Heart left ventricle (tissue), 16 donors: ENCODE data around the gene HCST. TPM values are rescaled to one million over a fixed set of nuclear protein-coding genes. Genes with fewer than 3 reads are reported as not detected.

Source experiments
- ATAC-seq, 4 donors: fragments of 200-7000 bp; cut with Tn5 transposase; one replicate each; pipeline ENCODE4 v1.9.1; 2020 to 2022; ENCODE audit warnings: moderate library complexity in 4 of 4, mild to moderate bottlenecking in 3 of 4, moderate number of reproducible peaks in 1 of 4
- DNase-seq, 5 donors: peaks; one replicate each; pipeline ENCODE4 v3.0.0-alpha.2; 2020
- H3K27ac ChIP-seq, 12 donors: fragments of 200-600 bp; sonication (generic) in 4 of 12; one replicate each; pipeline versions ENCODE4 v1.5.0 to v1.8.0; 2016 to 2022; ENCODE audit warnings: mild to moderate bottlenecking in 2 of 12
- H3K27me3 ChIP-seq, 9 donors: fragments of 200-600 bp; sonication (generic) in 2 of 9; one replicate each; pipeline versions ENCODE4 v1.5.1 to v1.8.0; 2016 to 2022; ENCODE audit warnings: mild to moderate bottlenecking in 3 of 9
- H3K36me3 ChIP-seq, 9 donors: fragments of 200-600 bp; sonication (generic) in 2 of 9; one replicate each; pipeline versions ENCODE4 v1.5.0 to v1.8.0; 2018 to 2022; ENCODE audit warnings: mild to moderate bottlenecking in 2 of 9
- H3K4me1 ChIP-seq, 12 donors: fragments of 200-600 bp; sonication (generic) in 4 of 12; one replicate each; pipeline versions ENCODE4 v1.5.0 to v1.8.0; 2016 to 2022; ENCODE audit warnings: mild to moderate bottlenecking in 3 of 12
- H3K4me3 ChIP-seq, 12 donors: fragments of 200-600 bp; sonication (generic) in 4 of 12; one replicate each; pipeline versions ENCODE4 v1.5.0 to v1.8.0; 2017 to 2022; ENCODE audit warnings: mild to moderate bottlenecking in 9 of 12, moderate library complexity in 4 of 12
- H3K9me3 ChIP-seq, 12 donors: fragments of 200-600 bp; sonication (generic) in 4 of 12; one replicate each; pipeline versions ENCODE4 v1.5.0 to v1.8.0; 2016 to 2022; ENCODE audit warnings: mild to moderate bottlenecking in 1 of 12
- POLR2A ChIP-seq, 2 donors: fragments of 450-650 bp; IDR thresholded peaks; one replicate each; pipeline ENCODE4 v1.6.1; 2017; ENCODE audit warnings: antibody characterized with exemption in 2 of 2, mild to moderate bottlenecking in 2 of 2, moderate library complexity in 2 of 2
- whole genome bisulfite sequencing, 4 donors: extraction: QIAGEN DNeasy Blood & Tissue Kit in 2 of 4; methylation state at CpG; one replicate each; pipeline versions ENCODE4 v1.1.5 to v1.1.7; 2013 to 2018; 5-methylcytosine and 5-hydroxymethylcytosine counted together
- intact Hi-C, 10 donors: fragments of 100-400 bp; cut with DNase I; formaldehyde crosslinking; loops; one replicate each; pipeline versions ENCODE4 v1.11.1 to v1.14.2; 2022
- polyA plus RNA-seq, 2 donors: library from polyadenylated mRNA; stranded (reverse); fragments of 200-250 nt; gene quantifications; one replicate each; pipeline ENCODE4 v1.2.3, GENCODE V29; 2013
- total RNA-seq, 9 donors: library from RNA; depleted of rRNA in 2 of 9; stranded (reverse); fragments of >200 nt in 2 of 9; fragmentation: NEBNext Ultra II Directional in 3 of 9; extraction: Animal tissue kit (Norgen Biotek cat#: 25700) in 3 of 9; gene quantifications; one replicate each; pipeline versions ENCODE4 v1.1.0 to v1.2.4, GENCODE V29; 2016 to 2023
- TF ChIP-seq, protein P1 (sequence below), 12 donors: fragments of 200-600 bp; sonication (generic) in 4 of 12; IDR thresholded peaks; one replicate each; pipeline versions ENCODE4 v1.5.0 to v1.8.0; 2018 to 2022; ENCODE audit warnings: antibody characterized with exemption in 12 of 12, mild to moderate bottlenecking in 5 of 12
- donor health status: ischemic (EF 13 %, LVEDD 7.1; RV severe dilation, severe dysfunction).
- donor health status: healthy with polysubstance abuse.
- donor health status: DM: no; HTN: yes; CAD: no.
- donor health status: DM: no; HTN: no; CAD: no.
- donor health status: ischemic (EF 25% LVEDD 6.9; RV normal size, moderate dysfunction).
- donor health status: ischemic (EF 25% LVEDD 5.7; RV mildly dilated, moderate dysfunction).
- donor health status: healthy.
- donor health status: DM: yes; HTN: yes; CAD: no.
- donor health status: ischemic (EF 35%, LVEDD 5.7; RV mildly dilated, moderate dysfunction).
- donor health status: nonischemic (EF 11% LVEDD 7.7; RV severe dilation, severe dysfunction).
- donor health status: DM: yes; HTN: yes; CAD: no.
- donor health status: PGD.
- donor health status: ischemic (EF 29% LVEDD 5.4; RV normal size, mild dysfunction).
- donor health status: nonischemic (EF 23%, LVEDD 6.1; RV moderate dilation, normal function).

The HCST gene
- total and polyA plus RNA-seq, 11 donors, result 2.3 to 31.7 (median 4.7) TPM; not detected in 1

GRCh38 chr19:35911790-35912189 is 9.5 kb downstream of the HCST start:
- no peak for DNase-seq
- H3K9me3 ChIP-seq, result no peaks in the 10 kb centered on the region
- intact Hi-C loops, result no loop called here
- H3K4me1 ChIP-seq, result peaks cover 0 to 45% (median 0%) of the 10 kb centered on the region in 12 donors
- ATAC-seq, result no peak
- TF ChIP-seq, protein P1, sequence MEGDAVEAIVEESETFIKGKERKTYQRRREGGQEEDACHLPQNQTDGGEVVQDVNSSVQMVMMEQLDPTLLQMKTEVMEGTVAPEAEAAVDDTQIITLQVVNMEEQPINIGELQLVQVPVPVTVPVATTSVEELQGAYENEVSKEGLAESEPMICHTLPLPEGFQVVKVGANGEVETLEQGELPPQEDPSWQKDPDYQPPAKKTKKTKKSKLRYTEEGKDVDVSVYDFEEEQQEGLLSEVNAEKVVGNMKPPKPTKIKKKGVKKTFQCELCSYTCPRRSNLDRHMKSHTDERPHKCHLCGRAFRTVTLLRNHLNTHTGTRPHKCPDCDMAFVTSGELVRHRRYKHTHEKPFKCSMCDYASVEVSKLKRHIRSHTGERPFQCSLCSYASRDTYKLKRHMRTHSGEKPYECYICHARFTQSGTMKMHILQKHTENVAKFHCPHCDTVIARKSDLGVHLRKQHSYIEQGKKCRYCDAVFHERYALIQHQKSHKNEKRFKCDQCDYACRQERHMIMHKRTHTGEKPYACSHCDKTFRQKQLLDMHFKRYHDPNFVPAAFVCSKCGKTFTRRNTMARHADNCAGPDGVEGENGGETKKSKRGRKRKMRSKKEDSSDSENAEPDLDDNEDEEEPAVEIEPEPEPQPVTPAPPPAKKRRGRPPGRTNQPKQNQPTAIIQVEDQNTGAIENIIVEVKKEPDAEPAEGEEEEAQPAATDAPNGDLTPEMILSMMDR (IDR thresholded peaks at IDR 0.05), result no peak
- no peak for TF ChIP-seq POLR2A (IDR thresholded peaks at IDR 0.05)
- H3K27me3 ChIP-seq, result peaks cover 0 to 6% (median 0%) of the 10 kb centered on the region in 9 donors
- H3K27ac ChIP-seq, result peak overlapping the region in 1 of 12 donors; percentile 18
- no peak overlapping the region for H3K4me3 ChIP-seq
- 60 to 70% (median 67%) methylated on average over 5 of the region's 5 CpGs for WGBS, 4 donors
- no peaks in the 10 kb centered on the region for H3K36me3 ChIP-seq

- Histone ChIP-seq H3K4me1 (peaks cover 0 to 42% (median 0%) of the 10 kb centered on the region in 12 donors), H3K4me3 (peak overlapping the region in 1 of 12 donors; percentile 7), H3K36me3 (no peaks in the 10 kb centered on the region), H3K27me3 (peaks cover 0 to 6% (median 0%) of the 10 kb centered on the region in 9 donors), H3K27ac (peak overlapping the region in 1 of 12 donors; percentile 63), H3K9me3 (no peaks in the 10 kb centered on the region)
- ATAC-seq (no peak), DNase-seq (no peak)
- intact Hi-C loops, result no loop called here
- TF ChIP-seq, protein P1 (IDR thresholded peaks at IDR 0.05), result no peak
- TF ChIP-seq POLR2A (IDR thresholded peaks at IDR 0.05), result no peak
- WGBS, 4 donors, result 64 to 70% (median 64%) methylated on average over 7 of the region's 7 CpGs
Observed at GRCh38 chr19:35913589-35913988, 11.3 kb downstream of the HCST start.

DNA sequence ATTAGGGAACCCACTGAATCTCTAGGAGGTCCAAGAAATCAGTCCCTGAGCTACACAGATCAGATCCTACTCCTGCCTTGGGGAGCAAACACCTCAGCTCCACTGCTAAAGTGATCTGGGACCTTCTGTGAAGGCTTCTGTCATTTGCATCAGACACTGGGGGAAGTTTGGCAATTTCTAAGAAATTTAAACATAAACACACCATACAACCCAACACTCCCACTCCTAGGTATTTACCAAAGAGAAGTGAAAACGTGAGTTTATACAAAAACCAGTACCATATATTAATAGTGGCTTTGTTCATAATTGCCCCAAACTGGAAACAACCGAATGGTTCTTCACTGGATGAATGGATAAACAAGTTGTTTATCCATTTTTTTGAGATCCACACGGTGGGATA is 13.1 kb downstream of the HCST start:
- Histone ChIP-seq H3K4me3 (no peak overlapping the region), H3K36me3 (no peaks in the 10 kb centered on the region), H3K4me1 (peaks cover 0 to 39% (median 0%) of the 10 kb centered on the region in 12 donors), H3K27me3 (no peaks in the 10 kb centered on the region), H3K27ac (peak overlapping the region in 1 of 12 donors; percentile 21), H3K9me3 (no peaks in the 10 kb centered on the region)
- intact Hi-C loops, result no loop called here
- DNase-seq (no peak), ATAC-seq (no peak)
- no peak for TF ChIP-seq POLR2A (IDR thresholded peaks at IDR 0.05)
- TF ChIP-seq, protein P1 (IDR thresholded peaks at IDR 0.05), result no peak
- 62 to 72% (median 70%) methylated on average over 3 of the region's 3 CpGs for WGBS, 4 donors

GRCh38 chr19:35919306-35919705 is 17.0 kb downstream of the HCST start:
- Histone ChIP-seq H3K36me3 (no peaks in the 10 kb centered on the region), H3K9me3 (no peaks in the 10 kb centered on the region), H3K27ac (no peak overlapping the region), H3K4me1 (peaks cover 0 to 6% (median 0%) of the 10 kb centered on the region in 12 donors), H3K27me3 (no peaks in the 10 kb centered on the region), H3K4me3 (no peak overlapping the region)
- DNase-seq (no peak), ATAC-seq (no peak)
- intact Hi-C loops, result no loop called here
- no peak for TF ChIP-seq POLR2A (IDR thresholded peaks at IDR 0.05)
- TF ChIP-seq, protein P1 (IDR thresholded peaks at IDR 0.05), result no peak
- 88 to 93% (median 89%) methylated on average over 11 of the region's 11 CpGs for WGBS, 4 donors
